GM12864 (cell line): ENCODE measurements around the gene IL18.

ENCODE experiments used
- DNase-seq: peaks from one replicate; pipeline ENCODE4 v3.0.0-alpha.2; 2011; ENCODE audit warnings: low read depth
- H3K4me3 ChIP-seq: 2 replicates; pipeline ENCODE4 v1.5.1; 2011; ENCODE audit warnings: mild to moderate bottlenecking, low read depth, low read length, control low read depth
- TF ChIP-seq, protein P1 (sequence below): IDR thresholded peaks from 2 replicates; pipeline ENCODE4 v1.5.1; 2011; ENCODE audit warnings: low read depth, mild to moderate bottlenecking, moderate library complexity, low read length, control low read depth, inconsistent platforms; ENCODE audit errors: missing control alignments

The IL18 gene

DNA sequence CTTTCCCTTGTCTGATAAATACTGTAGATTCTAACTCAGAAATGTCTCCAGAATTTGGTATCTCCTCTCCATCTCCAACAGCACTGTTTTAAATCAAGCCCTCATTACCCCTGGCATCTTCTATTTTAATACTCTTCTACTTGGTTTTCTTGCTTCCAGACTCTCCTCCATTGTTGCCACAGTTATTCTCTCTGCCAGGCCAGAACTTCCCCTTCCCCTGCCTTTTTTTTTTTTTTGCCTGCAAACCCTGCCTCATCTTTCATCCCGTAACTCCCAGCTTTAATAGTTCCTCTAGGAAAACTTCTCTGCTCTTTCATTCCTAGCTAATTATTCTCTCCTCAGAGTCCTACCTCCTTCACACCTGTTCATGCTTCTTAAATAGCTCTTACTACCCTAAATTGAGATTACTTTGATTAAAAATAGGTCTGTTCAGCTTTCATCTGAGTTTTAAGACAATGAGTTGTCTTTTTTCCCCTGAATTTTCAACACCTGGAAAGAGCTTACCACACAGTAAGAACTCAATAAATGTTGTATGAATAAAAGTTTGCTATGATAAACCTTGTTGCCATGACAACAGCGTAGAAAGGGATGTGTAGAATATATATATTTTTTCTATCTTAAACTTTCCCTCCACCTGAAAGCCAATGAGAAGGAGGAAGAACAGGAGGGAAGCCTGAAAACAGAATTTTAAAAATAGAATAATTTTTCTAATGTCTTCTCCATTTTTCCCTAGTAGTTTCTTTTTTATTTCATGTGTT lies 3.6 kb downstream of the IL18 start:
- TF ChIP-seq, protein P1, sequence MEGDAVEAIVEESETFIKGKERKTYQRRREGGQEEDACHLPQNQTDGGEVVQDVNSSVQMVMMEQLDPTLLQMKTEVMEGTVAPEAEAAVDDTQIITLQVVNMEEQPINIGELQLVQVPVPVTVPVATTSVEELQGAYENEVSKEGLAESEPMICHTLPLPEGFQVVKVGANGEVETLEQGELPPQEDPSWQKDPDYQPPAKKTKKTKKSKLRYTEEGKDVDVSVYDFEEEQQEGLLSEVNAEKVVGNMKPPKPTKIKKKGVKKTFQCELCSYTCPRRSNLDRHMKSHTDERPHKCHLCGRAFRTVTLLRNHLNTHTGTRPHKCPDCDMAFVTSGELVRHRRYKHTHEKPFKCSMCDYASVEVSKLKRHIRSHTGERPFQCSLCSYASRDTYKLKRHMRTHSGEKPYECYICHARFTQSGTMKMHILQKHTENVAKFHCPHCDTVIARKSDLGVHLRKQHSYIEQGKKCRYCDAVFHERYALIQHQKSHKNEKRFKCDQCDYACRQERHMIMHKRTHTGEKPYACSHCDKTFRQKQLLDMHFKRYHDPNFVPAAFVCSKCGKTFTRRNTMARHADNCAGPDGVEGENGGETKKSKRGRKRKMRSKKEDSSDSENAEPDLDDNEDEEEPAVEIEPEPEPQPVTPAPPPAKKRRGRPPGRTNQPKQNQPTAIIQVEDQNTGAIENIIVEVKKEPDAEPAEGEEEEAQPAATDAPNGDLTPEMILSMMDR, result no peak
- no peak overlapping the region for H3K4me3 ChIP-seq
- DNase-seq, result no peak

DNA sequence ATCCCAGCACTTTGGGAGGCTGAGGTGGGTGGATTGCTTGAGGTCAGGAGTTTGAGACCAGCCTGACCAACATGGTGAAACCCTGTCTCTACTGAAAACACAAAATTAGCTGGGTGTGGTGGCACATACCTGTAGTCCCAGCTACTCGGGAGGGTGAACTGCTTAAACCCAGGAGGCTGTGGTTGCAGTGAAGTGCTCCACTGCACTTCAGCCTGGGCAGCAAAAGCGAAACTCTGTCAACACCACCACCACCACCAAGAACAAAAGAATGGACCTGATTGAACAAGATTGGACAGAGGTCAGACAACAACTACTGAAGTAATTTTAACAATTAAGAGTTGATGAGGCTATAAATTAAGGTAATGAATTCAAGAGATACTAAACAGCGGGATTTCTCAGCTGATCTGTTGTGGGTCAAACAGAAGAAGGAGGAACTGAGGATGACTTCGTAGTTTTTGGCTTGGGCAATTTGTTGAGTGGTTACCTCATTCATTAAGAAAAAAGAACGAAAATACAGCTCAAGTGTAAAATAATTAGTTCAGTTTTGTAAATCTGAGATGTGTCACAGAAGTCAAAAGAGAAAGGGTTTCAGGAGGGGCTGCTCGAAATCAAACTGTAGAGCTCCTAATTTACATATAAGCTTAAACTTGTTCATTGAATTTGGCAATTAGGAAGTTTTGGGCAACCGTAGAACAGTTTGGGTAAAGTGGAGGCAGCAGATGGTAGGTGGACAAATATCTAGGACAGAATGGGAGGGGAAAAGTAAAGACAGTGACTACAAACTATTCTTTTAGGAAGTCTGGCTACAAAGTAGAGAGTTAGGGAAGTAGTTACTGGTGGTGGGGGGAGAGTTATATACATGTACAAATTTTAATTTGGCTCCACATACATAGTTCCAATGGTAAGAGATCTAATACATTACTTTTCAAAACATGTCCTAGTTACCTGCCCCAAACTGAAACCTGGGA lies 4.5 kb downstream of the IL18 start:
- H3K4me3 ChIP-seq, result no peak overlapping the region
- no peak for DNase-seq

DNA sequence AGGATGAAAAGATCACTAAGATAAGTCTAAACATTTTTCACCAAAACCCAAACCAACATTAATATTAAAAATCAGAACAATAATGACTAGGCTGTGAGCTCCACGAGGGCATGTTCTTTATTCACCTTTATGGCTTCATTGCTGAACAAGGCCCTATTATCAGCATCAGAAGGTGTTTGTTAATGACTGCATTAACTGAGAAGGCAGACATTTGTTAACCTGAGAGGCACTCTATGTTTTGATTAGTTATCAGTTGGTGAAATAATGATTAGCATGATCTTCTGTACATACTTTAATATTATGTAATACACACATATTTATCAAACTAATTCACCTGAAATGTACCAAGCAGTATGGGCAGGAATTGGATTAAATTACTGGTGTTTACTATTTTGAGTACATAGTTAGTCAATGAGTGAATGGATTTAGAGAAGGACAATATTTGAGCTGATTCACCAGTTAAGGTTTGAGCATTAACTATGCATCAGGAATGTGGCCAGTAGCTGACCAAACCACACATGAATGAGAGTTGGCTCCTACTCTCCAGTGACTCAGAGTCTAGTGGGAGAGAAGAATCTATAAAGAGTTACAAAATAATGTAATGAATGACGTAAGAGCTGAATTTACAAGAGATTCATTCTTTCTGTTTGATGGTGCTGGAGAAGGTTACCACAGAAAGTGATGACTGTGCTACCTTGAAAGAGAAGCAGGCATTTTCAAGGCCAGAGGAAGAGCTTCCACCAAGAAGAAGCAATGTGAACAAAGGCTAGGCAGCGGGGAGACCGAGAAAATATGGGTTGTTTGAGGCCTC lies 6.7 kb downstream of the IL18 start:
- TF ChIP-seq, protein P1, result no peak
- no peak for DNase-seq

More for the DNA sequence above, 4.5 kb downstream of the IL18 start:
- TF ChIP-seq, protein P1, result no peak

GRCh38 chr11:112156153-112156955 lies 7.5 kb downstream of the IL18 start:
- H3K4me3 ChIP-seq, result no peak overlapping the region
- DNase-seq, result no peak
- TF ChIP-seq, protein P1, result no peak

More for the DNA sequence above, 6.7 kb downstream of the IL18 start:
- no peak overlapping the region for H3K4me3 ChIP-seq

DNA sequence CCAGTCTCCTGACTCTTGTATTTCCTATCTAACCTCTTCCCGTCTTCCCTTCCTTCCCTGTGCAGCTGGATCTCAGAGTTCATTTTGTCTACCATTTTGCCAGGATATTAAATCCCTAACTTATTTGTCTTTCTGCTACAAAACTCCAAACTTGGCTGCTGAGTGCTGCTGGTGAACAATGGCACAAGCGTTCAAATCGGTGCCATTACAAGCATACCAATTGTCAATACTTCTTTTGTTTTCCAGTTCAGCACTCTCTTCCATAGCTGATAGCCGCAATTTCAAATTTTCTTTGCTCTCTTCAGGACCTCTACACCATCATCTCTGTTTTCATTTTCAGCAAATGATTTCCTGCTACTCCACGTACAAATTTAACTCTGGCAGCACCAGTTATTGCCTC lies 13.4 kb downstream of the IL18 start:
- no peak for DNase-seq
- TF ChIP-seq, protein P1, result no peak
- no peak overlapping the region for H3K4me3 ChIP-seq

DNA sequence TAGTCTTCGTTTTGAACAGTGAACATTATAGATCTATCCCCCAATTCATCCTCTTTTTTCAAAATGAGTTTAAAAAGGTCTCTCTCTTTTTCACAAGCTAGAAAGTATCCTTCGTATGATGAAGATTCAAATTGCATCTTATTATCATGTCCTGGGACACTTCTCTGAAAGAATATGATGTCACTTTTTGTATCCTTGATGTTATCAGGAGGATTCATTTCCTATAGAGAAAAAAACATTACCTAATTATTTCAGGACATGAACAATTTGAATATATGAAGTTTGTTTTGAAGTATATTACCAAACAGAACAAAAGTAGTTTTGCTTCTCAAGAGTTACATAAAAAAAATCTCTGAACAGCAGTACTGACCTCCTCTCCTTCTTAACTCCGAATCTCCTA lies 20.3 kb downstream of the IL18 start:
- H3K4me3 ChIP-seq, result no peak overlapping the region
- DNase-seq, result no peak
- TF ChIP-seq, protein P1, result no peak
